ENCODE measurements around the gene AMPD3.

AMPD3 gene

GRCh38 chr11:10551845-10552352 lies 96.8 kb downstream of the AMPD3 start:
- no peak for TF ChIP-seq CTCF (IDR thresholded peaks at IDR 0.05)

- TF ChIP-seq CTCF (IDR thresholded peaks at IDR 0.05) = no peak
These were observed 101.5 kb downstream of the AMPD3 start for GRCh38 chr11:10556590-10556989.

Measured in LNCAP (cell line).